ENCODE measurements around the gene TASP1. TPM values are rescaled to one million over a fixed set of nuclear protein-coding genes. Genes with fewer than 3 reads are reported as not detected.
A peak's percentile ranks its signal among the peaks of the same experiment; 100 is the strongest.

Gene TASP1
- total and polyA plus RNA-seq, 5 experiments from 2014 or later: 9.1 to 15.0 (median 13.4) TPM

GRCh38 chr20:13588049-13588448 lies 50.7 kb downstream of the TASP1 start:
- no peak for DNase-seq
- H3K9me3 Mint-ChIP-seq: peaks cover 0 to 25% (median 13%) of the 10 kb centered on the region in 9 donors
- ATAC-seq: no peak
- peak overlapping the region in 2 of 10 donors; percentile 16 to 73 for H3K27ac Mint-ChIP-seq
- peaks cover 2 to 16% (median 9%) of the 10 kb centered on the region in 4 donors for H3K4me1 Mint-ChIP-seq
- peaks cover 34 to 61% (median 49%) of the 10 kb centered on the region in 3 donors for H3K36me3 Mint-ChIP-seq
- POLR2A ChIA-PET: no interaction called here
- no peaks in the 10 kb centered on the region for H3K27me3 Mint-ChIP-seq
- H3K4me3 Mint-ChIP-seq: peak overlapping the region in 1 of 10 donors; percentile 4

- ATAC-seq: no peak
Observed at GRCh38 chr20:13587370-13587769, 51.4 kb downstream of the TASP1 start.

GRCh38 chr20:13586133-13586532 lies 52.6 kb downstream of the TASP1 start:
- POLR2A ChIA-PET: no interaction called here
- Mint-ChIP-seq H3K9me3 (peaks cover 0 to 25% (median 13%) of the 10 kb centered on the region in 9 donors), H3K4me1 (peaks cover 2 to 9% (median 6%) of the 10 kb centered on the region in 4 donors), H3K4me3 (no peak overlapping the region), H3K36me3 (peaks cover 35 to 72% (median 55%) of the 10 kb centered on the region in 3 donors), H3K27me3 (no peaks in the 10 kb centered on the region), H3K27ac (no peak overlapping the region)
- DNase-seq (no peak), ATAC-seq (no peak)

More at GRCh38 chr20:13587370-13587769, 51.4 kb downstream of the TASP1 start:
- H3K4me3 Mint-ChIP-seq: no peak overlapping the region
- POLR2A ChIA-PET: no interaction called here
- H3K9me3 Mint-ChIP-seq: peaks cover 0 to 25% (median 13%) of the 10 kb centered on the region in 9 donors
- no peak for DNase-seq
- no peaks in the 10 kb centered on the region for H3K27me3 Mint-ChIP-seq
- H3K36me3 Mint-ChIP-seq: peaks cover 35 to 68% (median 51%) of the 10 kb centered on the region in 3 donors
- peak overlapping the region in 1 of 10 donors; percentile 51 for H3K27ac Mint-ChIP-seq
- H3K4me1 Mint-ChIP-seq: peaks cover 2 to 16% (median 5%) of the 10 kb centered on the region in 4 donors

GRCh38 chr20:13581451-13581850 lies 57.3 kb downstream of the TASP1 start:
- Mint-ChIP-seq H3K27me3 (no peaks in the 10 kb centered on the region), H3K36me3 (peaks cover 40 to 76% (median 69%) of the 10 kb centered on the region in 3 donors), H3K27ac (no peak overlapping the region), H3K9me3 (peaks cover 0 to 25% (median 9%) of the 10 kb centered on the region in 9 donors), H3K4me3 (no peak overlapping the region), H3K4me1 (peaks cover 0 to 3% (median 0%) of the 10 kb centered on the region in 4 donors)
- POLR2A ChIA-PET: no interaction called here
- ATAC-seq: no peak
- no peak for DNase-seq

GRCh38 chr20:13580707-13581106 lies 58.0 kb downstream of the TASP1 start:
- peaks cover 0 to 24% (median 4%) of the 10 kb centered on the region in 9 donors for H3K9me3 Mint-ChIP-seq
- H3K27ac Mint-ChIP-seq: no peak overlapping the region
- POLR2A ChIA-PET: no interaction called here
- no peak for DNase-seq
- H3K27me3 Mint-ChIP-seq: no peaks in the 10 kb centered on the region
- H3K4me3 Mint-ChIP-seq: no peak overlapping the region
- peaks cover 0 to 3% (median 0%) of the 10 kb centered on the region in 4 donors for H3K4me1 Mint-ChIP-seq
- peaks cover 38 to 77% (median 69%) of the 10 kb centered on the region in 3 donors for H3K36me3 Mint-ChIP-seq
- ATAC-seq: no peak

DNA sequence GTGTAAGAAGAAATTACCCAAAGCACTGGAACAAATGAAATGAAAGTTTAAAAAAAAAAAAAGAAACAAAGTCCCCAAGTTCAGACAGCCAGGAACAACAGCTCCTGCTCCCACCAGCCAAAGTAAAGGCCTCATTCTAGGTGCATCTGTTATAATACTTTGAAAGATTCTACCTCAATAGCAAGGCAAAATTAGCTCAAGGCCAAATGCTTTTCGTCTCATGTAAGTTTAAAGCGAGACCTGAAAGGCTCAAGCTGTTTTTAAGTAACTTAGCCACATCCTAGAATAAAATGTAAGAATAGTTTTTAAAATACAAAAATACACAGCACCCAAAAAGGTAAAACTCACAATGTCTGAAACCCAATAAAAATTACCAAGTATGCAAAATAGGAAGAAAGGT lies 64.7 kb downstream of the TASP1 start:
- peaks cover 0 to 14% (median 1%) of the 10 kb centered on the region in 9 donors for H3K9me3 Mint-ChIP-seq
- no peaks in the 10 kb centered on the region for H3K27me3 Mint-ChIP-seq
- H3K27ac Mint-ChIP-seq: no peak overlapping the region
- ATAC-seq (no peak), DNase-seq (no peak)
- no peaks in the 10 kb centered on the region for H3K4me1 Mint-ChIP-seq
- POLR2A ChIA-PET: no interaction called here
- H3K36me3 Mint-ChIP-seq: peaks cover 21 to 63% (median 56%) of the 10 kb centered on the region in 3 donors
- no peak overlapping the region for H3K4me3 Mint-ChIP-seq

DNA sequence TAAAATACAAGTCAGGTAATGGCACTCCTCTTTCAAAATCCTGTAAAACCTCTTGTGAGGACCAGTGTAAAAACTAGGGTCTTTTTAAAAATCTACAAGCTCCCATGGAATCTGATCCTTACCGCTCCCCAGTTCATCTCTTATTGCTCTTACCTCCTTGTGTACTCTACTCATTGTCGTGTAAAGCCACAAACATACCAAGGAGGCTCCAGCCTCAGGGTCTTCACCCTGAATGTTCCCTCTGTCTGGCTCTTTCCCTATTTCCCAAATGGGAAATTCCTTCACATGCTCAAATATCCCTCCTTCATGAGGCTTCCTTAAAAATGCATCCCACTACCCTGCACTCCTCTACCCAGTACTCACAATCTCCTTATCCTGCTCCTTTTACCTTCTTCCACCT lies 67.1 kb downstream of the TASP1 start:
- H3K27me3 Mint-ChIP-seq: no peaks in the 10 kb centered on the region
- H3K36me3 Mint-ChIP-seq: peaks cover 20 to 61% (median 49%) of the 10 kb centered on the region in 3 donors
- H3K9me3 Mint-ChIP-seq: peaks cover 0 to 11% (median 4%) of the 10 kb centered on the region in 9 donors
- DNase-seq: no peak
- no peaks in the 10 kb centered on the region for H3K4me1 Mint-ChIP-seq
- no peak for ATAC-seq
- POLR2A ChIA-PET: no interaction called here
- H3K27ac Mint-ChIP-seq: no peak overlapping the region
- H3K4me3 Mint-ChIP-seq: no peak overlapping the region

GRCh38 chr20:13567663-13568062 lies 71.1 kb downstream of the TASP1 start:
- POLR2A ChIA-PET: no interaction called here
- no peak for DNase-seq
- H3K4me3 Mint-ChIP-seq: no peak overlapping the region
- H3K27me3 Mint-ChIP-seq: no peaks in the 10 kb centered on the region
- H3K4me1 Mint-ChIP-seq: peaks cover 0 to 2% (median 0%) of the 10 kb centered on the region in 4 donors
- peaks cover 24 to 60% (median 48%) of the 10 kb centered on the region in 3 donors for H3K36me3 Mint-ChIP-seq
- H3K9me3 Mint-ChIP-seq: peaks cover 0 to 6% (median 1%) of the 10 kb centered on the region in 9 donors
- no peak for ATAC-seq
- no peak overlapping the region for H3K27ac Mint-ChIP-seq

DNA sequence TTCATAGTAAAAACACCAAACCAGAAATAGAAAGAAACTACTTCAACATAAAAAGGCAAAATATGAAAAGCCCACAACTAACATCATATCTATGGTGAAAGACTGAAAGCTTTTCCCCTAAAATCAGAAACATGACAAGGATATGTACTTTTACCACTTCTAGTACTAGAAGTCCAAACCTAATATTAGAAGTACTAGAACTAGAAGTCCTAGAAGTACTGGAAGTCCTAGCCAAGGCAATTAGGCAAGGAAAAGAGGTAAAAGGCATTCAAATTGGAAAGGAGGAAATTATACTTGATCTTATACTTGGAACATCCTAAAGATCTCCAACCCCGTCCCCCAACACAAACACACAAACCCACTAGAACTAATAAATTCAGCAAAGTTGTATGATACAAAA lies 74.9 kb downstream of the TASP1 start:
- H3K4me1 Mint-ChIP-seq: peaks cover 0 to 2% (median 0%) of the 10 kb centered on the region in 4 donors
- POLR2A ChIA-PET: no interaction called here
- H3K9me3 Mint-ChIP-seq: peaks cover 0 to 10% (median 6%) of the 10 kb centered on the region in 9 donors
- no peak overlapping the region for H3K4me3 Mint-ChIP-seq
- no peak overlapping the region for H3K27ac Mint-ChIP-seq
- H3K27me3 Mint-ChIP-seq: no peaks in the 10 kb centered on the region
- DNase-seq (no peak), ATAC-seq (no peak)
- peaks cover 37 to 66% (median 60%) of the 10 kb centered on the region in 3 donors for H3K36me3 Mint-ChIP-seq

- POLR2A ChIA-PET: no interaction called here
- Mint-ChIP-seq H3K27ac (no peak overlapping the region), H3K27me3 (no peaks in the 10 kb centered on the region), H3K9me3 (no peaks in the 10 kb centered on the region), H3K36me3 (peaks cover 5 to 58% (median 26%) of the 10 kb centered on the region in 3 donors), H3K4me3 (no peak overlapping the region), H3K4me1 (peaks cover 0 to 6% (median 3%) of the 10 kb centered on the region in 4 donors)
- DNase-seq (no peak), ATAC-seq (no peak)
Observed at GRCh38 chr20:13554706-13555105, 84.0 kb downstream of the TASP1 start.

- Mint-ChIP-seq H3K27ac (no peak overlapping the region), H3K27me3 (no peaks in the 10 kb centered on the region), H3K36me3 (peaks cover 5 to 55% (median 21%) of the 10 kb centered on the region in 3 donors), H3K4me3 (no peak overlapping the region), H3K4me1 (peaks cover 0 to 6% (median 3%) of the 10 kb centered on the region in 4 donors), H3K9me3 (no peaks in the 10 kb centered on the region)
- POLR2A ChIA-PET: no interaction called here
- ATAC-seq (no peak), DNase-seq (no peak)
Observed at GRCh38 chr20:13554076-13554475, 84.7 kb downstream of the TASP1 start.

- H3K36me3 Mint-ChIP-seq: peaks cover 5 to 48% (median 14%) of the 10 kb centered on the region in 3 donors
- H3K27ac Mint-ChIP-seq: no peak overlapping the region
- no peaks in the 10 kb centered on the region for H3K27me3 Mint-ChIP-seq
- no peak for DNase-seq
- no peaks in the 10 kb centered on the region for H3K9me3 Mint-ChIP-seq
- peaks cover 0 to 12% (median 3%) of the 10 kb centered on the region in 4 donors for H3K4me1 Mint-ChIP-seq
- POLR2A ChIA-PET: no interaction called here
- ATAC-seq: no peak
- H3K4me3 Mint-ChIP-seq: no peak overlapping the region
Observed at GRCh38 chr20:13552061-13552460, 86.7 kb downstream of the TASP1 start.

DNA sequence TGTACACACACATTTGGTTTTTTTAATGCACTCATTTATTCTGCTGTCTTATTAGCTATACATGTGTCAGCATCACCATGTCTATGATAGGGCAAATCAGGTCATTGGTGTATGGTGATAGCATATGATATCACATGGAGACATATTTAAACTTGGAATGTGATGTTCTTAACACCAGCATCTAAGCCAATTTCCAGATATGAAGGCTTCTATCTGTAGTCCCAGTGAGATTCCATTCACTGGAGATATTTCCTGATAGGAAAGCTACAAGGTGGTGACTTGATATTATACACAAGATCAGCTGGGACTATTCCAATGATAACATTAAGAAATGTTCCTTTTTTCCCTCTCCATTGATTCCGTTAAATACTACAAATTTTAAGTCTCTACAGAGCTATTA lies 89.3 kb downstream of the TASP1 start:
- Mint-ChIP-seq H3K36me3 (peaks cover 0 to 31% (median 8%) of the 10 kb centered on the region in 3 donors), H3K27me3 (no peaks in the 10 kb centered on the region), H3K9me3 (no peaks in the 10 kb centered on the region), H3K27ac (no peak overlapping the region), H3K4me1 (peaks cover 0 to 9% (median 3%) of the 10 kb centered on the region in 4 donors), H3K4me3 (no peak overlapping the region)
- DNase-seq (no peak), ATAC-seq (no peak)
- POLR2A ChIA-PET: no interaction called here

Data from naive thymus-derived CD8-positive, alpha-beta T cell (primary cell).